Gastroesophageal sphincter (tissue), 4 donors: ENCODE measurements around the gene ATP8B3. TPM values are rescaled to one million over a fixed set of nuclear protein-coding genes. Genes with fewer than 3 reads are reported as not detected.

Experiments
- ATAC-seq: fragments of 150-250 bp; one replicate; pipeline ENCODE4 v1.9.1; 2016; ENCODE audit warnings: mild to moderate bottlenecking, moderate library complexity
- H3K27ac ChIP-seq, 4 donors: fragments of 200-600 bp; sonication (generic) in 3 of 4; 1 replicate in 3 of 4; 2 replicates in 1 of 4; pipeline ENCODE4 v1.5.1; 2016 to 2019
- H3K27me3 ChIP-seq: fragments of 200-600 bp; sonication (generic); one replicate; pipeline ENCODE4 v1.5.1; 2019
- H3K36me3 ChIP-seq, 2 donors: fragments of 200-600 bp; sonication (generic); one replicate each; pipeline ENCODE4 v1.5.1; 2019; ENCODE audit warnings: control low read depth in 1 of 2
- H3K4me1 ChIP-seq, 3 donors: fragments of 200-600 bp; sonication (generic); 1 replicate in 2 of 3; 2 replicates in 1 of 3; pipeline ENCODE4 v1.5.1; 2016 to 2019; ENCODE audit warnings: control low read depth in 2 of 3
- H3K4me3 ChIP-seq, 2 donors: fragments of 200-600 bp; sonication (generic); one replicate each; pipeline ENCODE4 v1.5.1; 2019; ENCODE audit warnings: mild to moderate bottlenecking in 1 of 2, moderate library complexity in 1 of 2
- H3K9me3 ChIP-seq, 3 donors: fragments of 200-600 bp; sonication (generic); one replicate each; pipeline ENCODE4 v1.5.1; 2017 to 2019; ENCODE audit warnings: control low read depth in 2 of 3
- EP300 ChIP-seq: sonication (generic); formaldehyde crosslinking; IDR thresholded peaks from one replicate; pipeline ENCODE4 v1.6.1; 2017; ENCODE audit warnings: antibody characterized with exemption, mild to moderate bottlenecking
- POLR2A ChIP-seq, 2 donors: fragments of 450-650 bp; IDR thresholded peaks; one replicate each; pipeline ENCODE4 v1.6.1; 2017; ENCODE audit warnings: antibody characterized with exemption in 2 of 2, mild to moderate bottlenecking in 2 of 2, moderate library complexity in 1 of 2
- POLR2AphosphoS5 ChIP-seq: sonication (generic); formaldehyde crosslinking; IDR thresholded peaks from one replicate; pipeline ENCODE4 v1.6.1; 2017; ENCODE audit warnings: antibody characterized with exemption
- WGBS, 2 donors: methylation state at CpG; one replicate each; pipeline ENCODE4 v1.1.5; 2018; ENCODE audit warnings: low coverage in 1 of 2; 5-methylcytosine and 5-hydroxymethylcytosine counted together
- total RNA-seq, 4 donors: library from RNA; depleted of rRNA; stranded (reverse); fragments of >200 nt; gene quantifications; one replicate each; pipeline ENCODE4 v1.1.0, GENCODE V29; 2016
- TF ChIP-seq, protein P1 (sequence below), 4 experiments: fragments of 200-600 bp in 2 of 4; fragments of 450-650 bp in 2 of 4; sonication (generic) in 1 of 4; IDR thresholded peaks; one replicate each; pipeline ENCODE4 v1.5.1; 2017 to 2019; ENCODE audit warnings: antibody characterized with exemption in 4 of 4, mild to moderate bottlenecking in 2 of 4, moderate library complexity in 2 of 4

Gene ATP8B3
- total RNA-seq, 4 donors from 2014 or later: 0.27 to 1.4 (median 0.48) TPM

DNA sequence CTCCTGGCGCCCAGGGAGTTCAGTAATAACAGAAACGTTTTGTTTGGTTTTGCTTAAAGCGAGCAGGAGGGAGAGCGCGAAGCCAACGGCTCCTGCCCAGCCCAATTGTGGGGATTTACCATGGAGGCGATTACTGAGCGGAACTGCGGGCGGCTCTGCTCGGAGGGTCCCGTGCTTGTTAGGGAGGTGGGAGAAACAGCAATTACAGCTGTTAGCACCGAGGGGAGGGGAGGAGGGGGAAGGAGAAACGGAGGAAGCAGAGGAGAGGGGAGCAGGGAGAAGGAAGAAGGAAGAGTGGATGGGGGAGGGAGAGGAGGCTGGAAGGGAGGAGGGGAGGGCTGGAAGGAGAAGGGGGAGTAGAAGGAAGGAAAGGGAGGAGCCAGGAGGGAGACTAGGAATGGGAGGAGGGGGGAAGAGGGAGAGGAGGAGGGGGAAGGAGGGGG lies 66.5 kb downstream of the ATP8B3 start:
- H3K4me3 ChIP-seq: no peak overlapping the region
- peaks cover 0 to 30% (median 23%) of the 10 kb centered on the region in 3 donors for H3K4me1 ChIP-seq
- ATAC-seq: no peak
- no peaks in the 10 kb centered on the region for H3K36me3 ChIP-seq
- H3K9me3 ChIP-seq: peaks cover 0 to under 1% (median 0%) of the 10 kb centered on the region in 3 donors
- 2 to 3% methylated on average over 10 to 13 of the region's 14 CpGs for WGBS, 2 donors
- no peak overlapping the region for H3K27ac ChIP-seq
- no peak for TF ChIP-seq POLR2AphosphoS5
- TF ChIP-seq EP300: no peak
- no peak for TF ChIP-seq POLR2A (IDR thresholded peaks at IDR 0.05)
- TF ChIP-seq, protein P1, sequence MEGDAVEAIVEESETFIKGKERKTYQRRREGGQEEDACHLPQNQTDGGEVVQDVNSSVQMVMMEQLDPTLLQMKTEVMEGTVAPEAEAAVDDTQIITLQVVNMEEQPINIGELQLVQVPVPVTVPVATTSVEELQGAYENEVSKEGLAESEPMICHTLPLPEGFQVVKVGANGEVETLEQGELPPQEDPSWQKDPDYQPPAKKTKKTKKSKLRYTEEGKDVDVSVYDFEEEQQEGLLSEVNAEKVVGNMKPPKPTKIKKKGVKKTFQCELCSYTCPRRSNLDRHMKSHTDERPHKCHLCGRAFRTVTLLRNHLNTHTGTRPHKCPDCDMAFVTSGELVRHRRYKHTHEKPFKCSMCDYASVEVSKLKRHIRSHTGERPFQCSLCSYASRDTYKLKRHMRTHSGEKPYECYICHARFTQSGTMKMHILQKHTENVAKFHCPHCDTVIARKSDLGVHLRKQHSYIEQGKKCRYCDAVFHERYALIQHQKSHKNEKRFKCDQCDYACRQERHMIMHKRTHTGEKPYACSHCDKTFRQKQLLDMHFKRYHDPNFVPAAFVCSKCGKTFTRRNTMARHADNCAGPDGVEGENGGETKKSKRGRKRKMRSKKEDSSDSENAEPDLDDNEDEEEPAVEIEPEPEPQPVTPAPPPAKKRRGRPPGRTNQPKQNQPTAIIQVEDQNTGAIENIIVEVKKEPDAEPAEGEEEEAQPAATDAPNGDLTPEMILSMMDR (IDR thresholded peaks at IDR 0.05): no peak
- peaks cover 98% of the 10 kb centered on the region for H3K27me3 ChIP-seq

DNA sequence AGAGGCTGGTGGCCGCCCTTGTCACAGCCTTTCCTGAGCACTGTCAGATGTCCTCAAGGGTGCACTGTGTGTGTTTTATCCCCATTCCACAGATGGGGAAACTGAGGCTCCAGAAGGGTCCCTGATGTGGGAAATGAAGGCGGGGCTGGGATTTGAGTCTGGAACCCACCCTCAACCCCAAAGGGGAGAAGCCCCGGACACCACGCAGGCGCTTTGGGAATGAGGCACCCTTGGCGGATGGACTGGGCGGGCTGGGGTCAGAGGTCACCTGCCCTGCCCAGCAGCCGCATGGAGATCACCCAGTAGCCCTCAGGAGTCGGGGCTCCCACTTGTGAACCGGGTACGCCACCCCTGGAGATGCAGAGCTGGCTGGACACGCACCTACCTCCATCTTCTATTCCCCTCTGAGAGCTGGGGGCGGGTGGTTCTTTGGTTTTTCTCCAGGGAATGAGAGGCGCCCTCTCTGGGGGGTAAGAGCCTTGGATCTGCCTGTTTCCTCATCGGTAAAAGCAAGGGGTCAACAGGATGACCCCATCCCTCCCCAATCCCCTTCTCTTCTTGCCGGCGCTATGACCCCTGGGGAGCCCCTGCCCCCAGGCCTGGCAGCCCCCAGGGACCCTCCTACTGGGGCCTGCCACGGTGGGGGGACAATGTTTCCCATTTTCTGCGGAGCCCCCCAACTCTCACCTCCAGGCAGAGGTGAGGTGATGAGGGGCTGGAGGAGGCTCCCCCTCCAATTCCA lies 67.1 kb downstream of the ATP8B3 start:
- Histone ChIP-seq H3K4me3 (no peak overlapping the region), H3K4me1 (peaks cover 0 to 24% (median 20%) of the 10 kb centered on the region in 3 donors), H3K27ac (no peak overlapping the region), H3K27me3 (peaks cover 98% of the 10 kb centered on the region), H3K9me3 (peaks cover 0 to 7% (median 0%) of the 10 kb centered on the region in 3 donors), H3K36me3 (no peaks in the 10 kb centered on the region)
- ATAC-seq: no peak
- 10 to 17% methylated on average over 1 to 7 of the region's 19 CpGs for WGBS, 2 donors
- no peak for TF ChIP-seq EP300

DNA sequence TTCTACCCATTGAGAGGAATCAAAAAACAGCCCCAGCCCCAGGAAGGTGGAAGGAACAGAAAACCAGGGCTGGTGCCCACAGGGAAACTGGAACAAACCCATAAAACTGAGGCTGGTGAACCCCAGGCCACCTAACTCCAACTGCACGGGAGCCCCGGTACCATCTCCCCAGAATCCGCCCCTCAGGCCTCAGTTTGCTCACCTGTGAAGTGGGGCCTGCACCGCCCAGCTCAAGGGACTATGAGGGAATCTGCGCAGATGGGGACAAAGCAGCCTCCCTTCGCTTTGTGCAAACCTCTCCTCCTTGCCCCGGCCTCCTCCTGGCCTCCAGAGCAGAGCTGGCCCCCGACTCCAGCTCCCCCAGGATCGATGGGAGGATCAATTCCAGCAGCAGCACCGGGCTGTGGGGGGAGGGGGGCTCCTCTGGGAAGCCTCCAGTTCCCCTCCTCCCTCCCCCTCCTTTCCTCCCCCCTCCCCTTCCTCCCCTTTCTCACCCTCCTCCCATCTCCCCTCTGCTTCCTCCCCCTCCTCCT lies 67.9 kb downstream of the ATP8B3 start:
- no peak for TF ChIP-seq POLR2A (IDR thresholded peaks at IDR 0.05)
- TF ChIP-seq, protein P1 (IDR thresholded peaks at IDR 0.05): no peak
- TF ChIP-seq EP300: no peak
- no peak for TF ChIP-seq POLR2AphosphoS5
- Histone ChIP-seq H3K27ac (no peak overlapping the region), H3K4me1 (peaks cover 0 to 16% (median 12%) of the 10 kb centered on the region in 3 donors), H3K36me3 (no peaks in the 10 kb centered on the region), H3K4me3 (no peak overlapping the region), H3K27me3 (peaks cover 98% of the 10 kb centered on the region), H3K9me3 (peaks cover 0 to 15% (median 0%) of the 10 kb centered on the region in 3 donors)
- ATAC-seq: no peak
- 29 to 31% methylated on average over 3 to 5 of the region's 10 CpGs for WGBS, 2 donors

DNA sequence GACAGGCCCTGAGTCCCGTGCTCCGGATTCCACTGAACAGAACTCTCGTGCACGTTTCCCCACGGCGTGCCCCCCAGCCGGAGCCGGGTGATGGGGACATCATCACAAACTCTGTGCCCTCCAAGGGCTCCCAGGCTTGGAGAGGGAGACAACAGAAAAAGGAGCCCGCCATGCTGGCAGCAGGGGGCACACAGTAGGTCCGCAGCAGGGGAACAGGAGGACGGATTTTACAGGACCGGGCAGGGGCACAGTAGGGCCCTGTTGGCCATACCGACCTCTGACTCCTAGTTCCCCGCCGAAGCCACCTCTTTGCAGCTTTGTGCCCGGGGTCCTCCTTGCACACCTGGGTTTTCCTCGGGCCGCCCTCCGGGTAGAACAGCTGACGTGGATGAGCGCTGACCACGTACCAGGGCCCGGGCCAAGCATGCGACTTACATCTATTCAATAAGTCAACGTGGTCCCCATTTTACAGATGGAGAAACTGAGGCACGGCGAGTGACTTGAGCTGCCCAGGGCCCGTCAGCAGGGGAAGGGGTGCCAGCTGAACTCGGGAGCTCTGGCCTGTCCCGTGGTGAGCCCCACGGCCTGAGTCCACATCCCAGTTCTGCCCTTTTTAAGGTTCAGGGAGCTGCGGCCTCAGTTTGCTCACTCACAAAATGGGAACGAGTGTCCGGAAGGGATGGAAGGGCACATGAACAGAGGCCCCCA lies 68.9 kb downstream of the ATP8B3 start:
- no peak overlapping the region for H3K27ac ChIP-seq
- peaks cover 98% of the 10 kb centered on the region for H3K27me3 ChIP-seq
- no peak overlapping the region for H3K4me3 ChIP-seq
- no peak for TF ChIP-seq POLR2AphosphoS5
- no peak for TF ChIP-seq EP300
- TF ChIP-seq, protein P1 (IDR thresholded peaks at IDR 0.05): no peak
- TF ChIP-seq POLR2A (IDR thresholded peaks at IDR 0.05): no peak
- peaks cover 0 to 21% (median 0%) of the 10 kb centered on the region in 3 donors for H3K9me3 ChIP-seq
- 76% methylated on average over 4 of the region's 34 CpGs; no CpG with 5 or more reads in 1 of the 2 donors for WGBS, 2 donors
- no peaks in the 10 kb centered on the region for H3K36me3 ChIP-seq
- ATAC-seq: no peak
- peaks cover 0 to 5% (median 2%) of the 10 kb centered on the region in 3 donors for H3K4me1 ChIP-seq

DNA sequence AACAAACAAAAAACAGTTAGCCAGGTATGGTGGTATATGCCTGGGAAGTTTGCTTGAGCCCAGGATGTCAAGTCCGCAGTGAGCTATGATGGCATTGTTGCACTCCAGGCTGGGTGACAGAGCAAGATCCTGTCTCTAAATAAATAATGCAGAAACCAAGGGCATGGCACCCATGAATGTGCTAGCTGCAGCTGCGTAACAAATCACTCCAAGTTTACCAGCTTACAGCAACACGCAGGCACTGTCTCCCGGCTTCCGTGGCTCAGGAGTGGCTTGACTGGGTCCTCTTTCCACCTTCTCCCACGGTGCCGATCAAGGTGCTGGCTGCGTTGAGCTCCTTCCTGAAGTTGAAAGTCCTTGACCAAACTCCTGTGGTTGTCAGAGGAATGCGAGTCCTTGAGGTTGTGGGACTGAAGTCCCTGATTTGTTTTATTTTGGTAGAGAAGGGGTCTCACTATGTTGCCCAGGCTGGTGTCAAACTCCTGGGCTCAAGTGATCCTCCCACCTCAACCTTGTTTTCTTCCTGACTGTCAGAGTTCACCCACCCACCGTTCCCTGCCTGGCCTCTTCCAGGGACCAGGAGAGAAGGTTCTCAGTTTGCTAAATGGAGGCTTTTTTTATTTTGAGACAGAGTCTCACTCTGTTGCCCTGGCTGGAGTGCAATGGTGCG lies 72.0 kb downstream of the ATP8B3 start:
- ATAC-seq: no peak
- TF ChIP-seq, protein P1 (IDR thresholded peaks at IDR 0.05): no peak
- TF ChIP-seq EP300 (no peak), POLR2AphosphoS5 (no peak), POLR2A (IDR thresholded peaks at IDR 0.05) (no peak)
- Histone ChIP-seq H3K36me3 (no peaks in the 10 kb centered on the region), H3K27ac (no peak overlapping the region), H3K9me3 (peaks cover 0 to 21% (median 0%) of the 10 kb centered on the region in 3 donors), H3K27me3 (peaks cover 98% of the 10 kb centered on the region), H3K4me1 (no peaks in the 10 kb centered on the region), H3K4me3 (no peak overlapping the region)
- WGBS, 2 donors: 91 to 100% methylated on average over 2 to 9 of the region's 11 CpGs
